Mesodermal cell (in vitro differentiated cells): ENCODE results near the gene CADM1.

Source experiments
- H3K27ac ChIP-seq: 2 replicates; pipeline ENCODE4 v1.7.0; 2013; ENCODE audit warnings: mild to moderate bottlenecking, low read depth, low read length, moderate library complexity; ENCODE audit not compliant: severe bottlenecking
- H3K36me3 ChIP-seq: 2 replicates; pipeline ENCODE4 v1.7.1; 2013; ENCODE audit warnings: mild to moderate bottlenecking, low read length, moderate library complexity; ENCODE audit not compliant: control insufficient read depth, insufficient read depth
- H3K4me1 ChIP-seq: one replicate; pipeline ENCODE4 v1.7.1; 2013; ENCODE audit warnings: mild to moderate bottlenecking, low read length; ENCODE audit not compliant: insufficient read depth, control insufficient read depth, poor library complexity, severe bottlenecking
- H3K4me3 ChIP-seq: 2 replicates; pipeline ENCODE4 v1.7.0; 2013; ENCODE audit warnings: low read length, control low read depth, mild to moderate bottlenecking; ENCODE audit not compliant: insufficient read depth, poor library complexity, severe bottlenecking; ENCODE audit errors: extremely low read depth
- H3K9me3 ChIP-seq: 2 replicates; pipeline ENCODE4 v1.7.1; 2013; ENCODE audit warnings: mild to moderate bottlenecking, low read length, moderate library complexity; ENCODE audit not compliant: control insufficient read depth
- WGBS, 2 experiments: methylation state at CpG; one replicate each; pipeline ENCODE4 v1.1.5; 2013; ENCODE audit warnings: missing lambda C conversion rate in 2 of 2; ENCODE audit not compliant: insufficient coverage in 2 of 2; 5-methylcytosine and 5-hydroxymethylcytosine counted together

Gene CADM1

DNA sequence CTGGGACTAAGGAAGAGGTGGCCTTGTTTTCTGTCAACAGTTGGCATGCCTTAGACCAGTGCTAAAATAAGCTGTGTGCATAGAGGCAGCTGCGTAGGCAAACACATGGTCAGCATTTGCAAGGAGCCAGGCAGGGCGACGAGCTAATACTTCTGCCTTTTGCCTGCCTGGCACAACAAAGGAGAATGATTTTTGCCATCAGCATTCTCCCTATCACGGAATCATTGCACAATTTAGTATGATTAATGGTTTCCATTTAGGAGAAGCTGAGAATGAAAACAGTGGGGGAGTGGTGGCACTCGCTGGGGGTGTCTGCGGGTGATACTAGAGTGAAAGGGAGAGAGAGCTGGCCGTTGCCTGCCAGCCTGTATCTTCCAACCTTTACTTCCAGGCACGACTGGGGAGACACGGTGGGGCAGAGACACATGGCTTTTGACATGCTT lies 336.0 kb downstream of the CADM1 start:
- peaks cover 3% of the 10 kb centered on the region for H3K36me3 ChIP-seq
- no peaks in the 10 kb centered on the region for H3K4me1 ChIP-seq
- H3K9me3 ChIP-seq = no peaks in the 10 kb centered on the region
- WGBS, 2 experiments = 90 to 97% methylated on average over 7 to 8 of the region's 9 CpGs
- no peak overlapping the region for H3K4me3 ChIP-seq
- no peak overlapping the region for H3K27ac ChIP-seq

DNA sequence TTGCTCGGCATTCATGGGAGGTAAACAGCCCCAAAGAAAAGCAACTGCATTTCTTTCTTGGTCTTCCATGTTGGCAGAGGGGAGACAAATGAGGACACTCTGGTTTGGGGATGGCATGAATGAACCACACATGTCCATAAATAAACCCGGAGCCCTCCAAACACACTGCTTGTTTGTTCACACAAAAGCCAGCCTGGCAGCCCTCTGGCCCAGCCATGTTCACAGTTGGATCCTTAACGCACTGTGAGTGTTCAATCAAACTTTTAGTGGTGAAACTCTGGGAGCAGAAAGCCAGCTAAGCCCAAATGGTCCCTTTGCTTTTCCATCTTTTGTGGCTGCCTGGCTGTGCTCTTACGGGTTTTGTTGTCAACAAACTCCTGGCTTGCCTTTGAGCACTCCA lies 336.8 kb downstream of the CADM1 start:
- H3K9me3 ChIP-seq = no peaks in the 10 kb centered on the region
- H3K36me3 ChIP-seq = no peaks in the 10 kb centered on the region
- WGBS, 2 experiments = 91 to 100% methylated on average over 3 to 4 of the region's 4 CpGs
- H3K4me1 ChIP-seq = no peaks in the 10 kb centered on the region
- no peak overlapping the region for H3K4me3 ChIP-seq
- no peak overlapping the region for H3K27ac ChIP-seq

DNA sequence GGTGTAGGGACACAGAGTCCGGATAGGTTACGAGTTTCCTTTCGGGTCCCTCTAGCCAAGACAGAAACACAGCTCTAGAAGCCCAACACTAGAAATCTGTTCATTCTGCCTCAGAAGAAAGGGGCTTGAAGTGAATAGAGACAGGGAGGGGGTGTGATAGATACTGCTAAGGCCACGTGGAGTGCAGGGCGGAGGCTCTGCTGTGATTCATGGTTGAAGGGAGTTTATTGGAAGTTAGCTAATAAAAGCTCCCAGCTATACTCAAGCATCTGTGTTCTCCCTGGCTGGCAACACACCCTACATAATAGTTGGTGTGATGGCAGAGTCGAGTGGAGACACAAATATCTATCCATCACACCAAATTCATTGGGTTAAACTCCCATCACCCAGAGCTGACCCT lies 337.4 kb downstream of the CADM1 start:
- Histone ChIP-seq H3K4me3 (no peak overlapping the region), H3K4me1 (no peaks in the 10 kb centered on the region), H3K9me3 (no peaks in the 10 kb centered on the region), H3K36me3 (no peaks in the 10 kb centered on the region), H3K27ac (no peak overlapping the region)
- 91% methylated on average over 3 of the region's 6 CpGs; no CpG with 5 or more reads in 1 of the 2 experiments for WGBS, 2 experiments

DNA sequence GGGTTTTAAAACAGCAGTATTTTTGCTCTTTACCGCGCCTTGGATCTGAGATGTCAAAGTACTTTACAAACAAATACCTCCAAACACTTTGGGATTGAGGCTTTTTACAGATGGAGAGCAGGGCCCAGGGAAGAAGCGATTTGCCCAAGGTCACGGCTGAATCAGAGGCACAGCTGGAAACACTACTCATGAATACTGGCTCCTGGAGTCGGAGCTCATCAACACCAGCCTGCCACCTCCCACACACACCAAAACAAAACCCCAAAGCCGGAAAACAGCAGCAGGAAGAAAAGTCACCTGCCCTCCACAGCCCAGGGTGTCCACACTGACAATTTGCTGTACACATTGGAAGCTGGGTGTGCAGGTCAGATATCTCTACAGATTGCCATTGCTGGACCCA lies 339.4 kb downstream of the CADM1 start:
- H3K36me3 ChIP-seq = no peaks in the 10 kb centered on the region
- no peak overlapping the region for H3K4me3 ChIP-seq
- 5 to 8% methylated on average over 2 to 3 of the region's 6 CpGs for WGBS, 2 experiments
- no peaks in the 10 kb centered on the region for H3K4me1 ChIP-seq
- no peaks in the 10 kb centered on the region for H3K9me3 ChIP-seq
- H3K27ac ChIP-seq = no peak overlapping the region

DNA sequence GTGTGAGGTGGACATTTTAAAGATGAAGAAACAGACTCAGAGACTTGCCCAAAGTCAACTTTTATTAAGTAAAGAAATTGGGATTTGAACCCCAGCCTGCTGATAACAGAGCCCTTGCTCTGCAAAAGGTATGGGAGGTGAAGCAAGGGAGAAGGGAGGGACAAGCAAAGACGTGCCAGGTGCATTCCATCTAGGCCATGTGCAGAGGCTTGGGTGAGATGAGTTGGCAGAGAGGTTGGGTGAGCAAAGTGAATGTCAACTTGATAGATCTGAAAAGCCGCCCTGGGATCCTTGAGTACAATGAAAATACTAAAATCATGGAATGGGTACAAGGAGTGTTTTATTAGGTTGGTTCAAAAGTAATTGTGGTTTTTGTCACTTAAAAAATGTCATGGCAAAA lies 341.3 kb downstream of the CADM1 start:
- Histone ChIP-seq H3K4me3 (no peak overlapping the region), H3K4me1 (no peaks in the 10 kb centered on the region), H3K36me3 (no peaks in the 10 kb centered on the region), H3K27ac (no peak overlapping the region), H3K9me3 (no peaks in the 10 kb centered on the region)
- 91 to 95% methylated on average over 2 of the region's 2 CpGs for WGBS, 2 experiments

DNA sequence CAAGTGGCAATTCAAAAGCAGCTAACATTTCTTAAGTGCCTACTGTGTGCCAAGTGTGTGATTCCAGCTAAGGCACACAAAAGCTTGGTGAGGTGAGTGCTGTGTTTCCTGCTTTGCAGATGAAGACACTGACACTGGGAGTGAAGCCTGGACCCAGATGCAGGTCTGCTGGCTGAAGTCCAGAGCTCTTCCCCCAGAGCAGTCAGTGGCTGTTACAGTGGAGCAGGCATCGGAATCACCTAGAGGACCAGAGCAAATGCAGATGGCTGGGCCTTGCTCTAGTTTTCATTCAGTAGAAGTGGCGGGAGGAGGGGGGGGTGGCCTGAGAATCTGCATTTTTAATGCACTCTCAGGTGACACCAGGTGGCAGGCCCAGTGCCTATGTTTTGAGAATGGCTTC lies 342.3 kb downstream of the CADM1 start:
- H3K36me3 ChIP-seq = no peaks in the 10 kb centered on the region
- H3K27ac ChIP-seq = no peak overlapping the region
- H3K9me3 ChIP-seq = no peaks in the 10 kb centered on the region
- 80 to 88% methylated on average over 1 to 2 of the region's 2 CpGs for WGBS, 2 experiments
- H3K4me1 ChIP-seq = no peaks in the 10 kb centered on the region
- H3K4me3 ChIP-seq = no peak overlapping the region

DNA sequence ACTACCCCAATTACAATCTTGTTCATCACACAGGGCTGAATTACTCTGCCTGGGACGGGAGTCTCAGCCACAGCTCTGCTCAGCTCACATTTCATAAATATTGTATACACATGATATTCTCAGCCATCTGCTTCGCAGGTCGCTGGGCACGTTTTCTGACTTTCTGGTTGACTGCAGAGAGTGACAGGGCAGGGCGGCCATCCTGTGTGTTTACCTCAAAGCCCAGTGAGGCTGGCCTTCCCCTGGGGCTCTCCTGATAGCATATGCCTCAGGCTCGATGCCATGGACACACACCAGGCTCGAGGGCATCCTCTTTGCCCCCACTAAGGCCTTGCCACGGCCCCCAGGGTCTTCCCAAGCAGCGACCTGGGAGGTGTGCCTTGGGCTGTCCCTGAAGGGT lies 345.0 kb downstream of the CADM1 start:
- Histone ChIP-seq H3K27ac (no peak overlapping the region), H3K4me3 (no peak overlapping the region), H3K36me3 (no peaks in the 10 kb centered on the region), H3K9me3 (no peaks in the 10 kb centered on the region), H3K4me1 (no peaks in the 10 kb centered on the region)
- 90 to 97% methylated on average over 5 to 7 of the region's 9 CpGs for WGBS, 2 experiments

DNA sequence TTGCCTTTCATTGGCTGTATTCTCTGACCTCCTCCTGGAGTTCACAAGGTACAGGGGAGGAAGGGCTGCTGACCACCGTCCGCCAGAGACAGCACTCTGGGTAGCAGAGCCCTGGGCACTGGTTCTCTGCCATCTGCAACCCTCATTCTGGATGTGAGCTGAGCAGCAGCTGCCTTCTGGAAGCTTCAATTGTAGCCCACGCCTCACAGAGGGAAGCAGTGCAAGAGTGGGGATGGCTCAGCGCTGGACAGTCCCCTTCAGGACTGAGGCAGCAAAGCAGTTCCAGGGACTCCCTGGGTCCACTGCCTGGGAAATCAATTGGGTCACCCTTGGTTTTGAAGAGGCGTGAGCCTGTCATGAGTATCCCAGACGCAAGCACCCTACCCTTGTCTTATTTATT lies 346.2 kb downstream of the CADM1 start:
- Histone ChIP-seq H3K4me3 (no peak overlapping the region), H3K36me3 (no peaks in the 10 kb centered on the region), H3K27ac (no peak overlapping the region), H3K9me3 (no peaks in the 10 kb centered on the region), H3K4me1 (no peaks in the 10 kb centered on the region)
- 88 to 95% methylated on average over 5 to 6 of the region's 6 CpGs for WGBS, 2 experiments

DNA sequence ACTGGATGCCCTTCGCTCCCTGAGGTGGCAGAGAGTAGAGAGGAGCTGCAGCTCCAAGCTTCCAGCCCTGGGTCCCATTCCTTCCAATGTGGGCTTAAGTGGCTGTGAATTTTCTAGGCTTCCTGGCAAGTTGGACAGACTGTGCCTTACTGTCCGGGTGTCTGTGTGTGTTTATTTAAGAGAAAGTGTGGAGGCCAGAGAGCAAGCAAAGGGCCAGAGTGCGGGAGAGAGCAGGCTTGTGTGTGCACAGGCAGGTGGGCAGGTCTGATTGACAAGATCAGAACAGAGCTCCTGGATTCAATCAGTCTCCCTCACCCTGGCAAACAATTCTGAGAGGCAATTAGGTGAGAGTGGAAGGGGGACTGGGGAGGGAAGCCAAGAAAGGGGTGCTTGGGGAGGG lies 347.0 kb downstream of the CADM1 start:
- Histone ChIP-seq H3K36me3 (no peaks in the 10 kb centered on the region), H3K27ac (no peak overlapping the region), H3K4me3 (no peak overlapping the region), H3K9me3 (no peaks in the 10 kb centered on the region), H3K4me1 (no peaks in the 10 kb centered on the region)
- 93 to 100% methylated on average over 1 to 2 of the region's 3 CpGs for WGBS, 2 experiments

DNA sequence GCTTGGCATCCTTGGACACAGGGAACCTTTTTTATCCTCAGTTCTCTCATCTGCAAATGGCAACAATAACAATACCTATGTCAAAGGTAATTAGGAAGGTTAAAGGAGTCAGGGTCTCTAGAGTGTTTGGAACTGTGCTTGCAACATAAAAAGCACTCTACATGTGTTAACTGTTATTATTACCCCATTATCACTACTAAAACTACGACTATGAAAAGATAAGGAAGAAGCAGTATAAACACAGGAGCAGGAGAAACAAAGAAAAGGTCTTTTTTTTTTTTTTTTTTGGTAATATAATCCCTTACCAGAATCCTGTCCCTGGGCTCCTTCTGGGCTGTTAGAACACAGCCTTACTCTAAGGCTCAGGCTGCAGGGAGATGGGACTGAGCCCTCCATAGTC lies 348.2 kb downstream of the CADM1 start:
- Histone ChIP-seq H3K27ac (no peak overlapping the region), H3K4me1 (no peaks in the 10 kb centered on the region), H3K9me3 (no peaks in the 10 kb centered on the region), H3K36me3 (no peaks in the 10 kb centered on the region), H3K4me3 (no peak overlapping the region)
- no CpG with 5 or more reads among the region's 1 CpG for whole genome bisulfite sequencing, 2 experiments

DNA sequence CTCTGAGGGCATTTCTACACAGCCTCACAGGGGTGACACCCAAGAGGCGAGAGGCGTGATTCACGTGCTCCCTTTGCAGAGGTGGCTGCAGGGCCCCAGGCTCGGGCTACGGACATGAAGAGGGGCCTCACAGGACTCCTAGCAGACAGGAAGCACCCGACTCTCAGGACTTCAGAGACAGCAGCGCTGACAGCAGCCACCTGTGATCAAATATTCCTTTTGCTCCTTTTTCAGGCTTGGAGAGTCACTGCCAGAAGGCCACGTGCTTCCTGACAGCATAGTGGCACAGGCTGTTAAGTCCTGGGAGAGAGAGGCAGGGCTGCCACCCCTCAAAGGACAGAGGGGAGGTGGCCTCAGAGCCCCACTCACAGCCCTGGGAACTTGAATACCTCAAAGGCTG lies 348.9 kb downstream of the CADM1 start:
- Histone ChIP-seq H3K4me1 (no peaks in the 10 kb centered on the region), H3K9me3 (no peaks in the 10 kb centered on the region), H3K27ac (no peak overlapping the region), H3K36me3 (no peaks in the 10 kb centered on the region), H3K4me3 (no peak overlapping the region)
- WGBS, 2 experiments = 94 to 96% methylated on average over 7 to 8 of the region's 8 CpGs

DNA sequence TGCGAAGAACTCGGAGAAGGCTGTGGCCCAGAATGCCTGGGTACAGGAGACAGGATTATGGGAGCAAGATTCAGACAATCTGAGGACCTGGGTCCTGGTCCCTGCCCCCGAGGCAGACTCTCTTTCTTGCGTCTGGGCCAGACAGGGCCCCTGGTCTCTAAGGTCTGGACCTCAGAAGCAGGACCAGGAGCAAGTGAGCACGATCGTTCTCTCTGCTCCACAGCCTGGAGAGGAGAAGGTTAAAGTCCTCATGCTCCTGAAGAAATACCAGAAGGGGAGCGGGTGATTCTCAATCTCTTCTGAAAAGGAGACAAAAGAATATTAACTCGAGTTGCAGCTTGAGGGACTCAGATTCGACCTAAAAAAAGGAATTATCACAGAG lies 349.9 kb downstream of the CADM1 start:
- no peak overlapping the region for H3K27ac ChIP-seq
- no peaks in the 10 kb centered on the region for H3K9me3 ChIP-seq
- H3K36me3 ChIP-seq = no peaks in the 10 kb centered on the region
- WGBS, 2 experiments = 91 to 100% methylated on average over 6 to 7 of the region's 9 CpGs
- H3K4me1 ChIP-seq = no peaks in the 10 kb centered on the region
- no peak overlapping the region for H3K4me3 ChIP-seq
